GM19328 (cell line): ENCODE data around the gene ZNF740.

Source experiments
- ATAC-seq: cut with Tn5 transposase; IDR thresholded peaks from one replicate; pipeline ENCODE4 v1.9.1; 2021; ENCODE audit warnings: mild to moderate bottlenecking, moderate library complexity; ENCODE audit not compliant: unreplicated experiment

The ZNF740 gene

GRCh38 chr12:53211476-53212381 lies 31.2 kb downstream of the ZNF740 start:
- no peak for ATAC-seq

GRCh38 chr12:53212931-53213330 lies 32.4 kb downstream of the ZNF740 start:
- ATAC-seq: no peak

- ATAC-seq: no peak
Observed at GRCh38 chr12:53213348-53213747, 32.8 kb downstream of the ZNF740 start.

GRCh38 chr12:53214221-53214620 lies 33.7 kb downstream of the ZNF740 start:
- ATAC-seq: no peak

- ATAC-seq: no peak
Observed at GRCh38 chr12:53214687-53215455, 34.3 kb downstream of the ZNF740 start.

GRCh38 chr12:53215497-53215896 lies 35.0 kb downstream of the ZNF740 start:
- no peak for ATAC-seq

- ATAC-seq: no peak
Observed at GRCh38 chr12:53217051-53217930, 36.8 kb downstream of the ZNF740 start.

- no peak for ATAC-seq
Observed at GRCh38 chr12:53217931-53218307, 37.4 kb downstream of the ZNF740 start.

GRCh38 chr12:53218551-53219291 lies 38.2 kb downstream of the ZNF740 start:
- no peak for ATAC-seq

- peak; percentile 24 for ATAC-seq
Observed at GRCh38 chr12:53219292-53219955, 38.9 kb downstream of the ZNF740 start.

GRCh38 chr12:53219956-53220693 lies 39.6 kb downstream of the ZNF740 start:
- ATAC-seq: peak; percentile 30

- ATAC-seq: peak; percentile 37
Observed at GRCh38 chr12:53220694-53221202, 40.2 kb downstream of the ZNF740 start.

GRCh38 chr12:53221203-53222080 lies 40.9 kb downstream of the ZNF740 start:
- ATAC-seq: no peak

- no peak for ATAC-seq
Observed at GRCh38 chr12:53222170-53222721, 41.7 kb downstream of the ZNF740 start.

GRCh38 chr12:53222806-53223261 lies 42.3 kb downstream of the ZNF740 start:
- ATAC-seq: no peak

- ATAC-seq: no peak
Observed at GRCh38 chr12:53223389-53224060, 43.0 kb downstream of the ZNF740 start.
